Measurements from ENCODE around the gene NCR2. TPM values are rescaled to one million over a fixed set of nuclear protein-coding genes. Genes with fewer than 3 reads are reported as not detected.

Gene NCR2
- total RNA-seq, 1 experiment from 2014 or later, result not detected

GRCh38 chr6:41373919-41374617, 38.7 kb downstream of the NCR2 start (continued):
- TF ChIP-seq ERG (CRISPR knock-in tag; IDR thresholded peaks at IDR 0.05), result no peak
- no peak for TF ChIP-seq ZMAT4 (CRISPR knock-in tag; IDR thresholded peaks at IDR 0.05)
- TF ChIP-seq ZNF416 (CRISPR knock-in tag; IDR thresholded peaks at IDR 0.05), result 0 out of 2 replicates have a peak, but pooled peaks have one; percentile 24
- TF ChIP-seq ZNF671 (CRISPR knock-in tag; IDR thresholded peaks at IDR 0.05), result no peak

- no peak overlapping the region for H3K27ac Mint-ChIP-seq
- no peaks in the 10 kb centered on the region for H3K36me3 Mint-ChIP-seq
- H3K4me1 Mint-ChIP-seq, result peaks cover 47% of the 10 kb centered on the region
- POLR2A ChIA-PET, result interaction anchor here (0.6 to 1.0 kb wide), 2 partner anchors 32 to 93 kb away, joined by 3 to 4 read pairs; no protein-coding TSS in a partner anchor
- peaks cover 99% of the 10 kb centered on the region for H3K27me3 Mint-ChIP-seq (ENCODE audit: low read depth)
- no peaks in the 10 kb centered on the region for H3K9me3 Mint-ChIP-seq
- DNase-seq (ENCODE audit: low spot score), result peak; percentile 48
- no peak for TF ChIP-seq TCF7 (CRISPR knock-in tag; IDR thresholded peaks at IDR 0.05; ENCODE audit: low read depth)
- 0 out of 2 replicates have a peak, but pooled peaks have one; percentile 1 for TF ChIP-seq ZBTB43 (CRISPR knock-in tag; IDR thresholded peaks at IDR 0.05)
- ATAC-seq, result peak; percentile 11
- peak overlapping the region; percentile 65 for H3K4me3 Mint-ChIP-seq
- CTCF ChIA-PET, result interaction anchor here (0.9 to 9.0 kb wide), 25 partner anchors 33 to 411 kb away, joined by 3 to 152 read pairs (median 4); partner anchors contain the start of gene FOXP4
Observed at GRCh38 chr6:41374618-41375590, 39.5 kb downstream of the NCR2 start.

GRCh38 chr6:41375598-41376151, 40.3 kb downstream of the NCR2 start:
- TF ChIP-seq ZMAT4 (CRISPR knock-in tag; IDR thresholded peaks at IDR 0.05) (no peak), ETV6 (CRISPR knock-in tag; IDR thresholded peaks at IDR 0.05) (no peak), ZBTB43 (CRISPR knock-in tag; IDR thresholded peaks at IDR 0.05) (no peak), FOXK1 (CRISPR knock-in tag; IDR thresholded peaks at IDR 0.05) (no peak)
- Mint-ChIP-seq H3K9me3 (no peaks in the 10 kb centered on the region), H3K27ac (no peak overlapping the region), H3K27me3 (ENCODE audit: low read depth) (peaks cover 99% of the 10 kb centered on the region), H3K36me3 (no peaks in the 10 kb centered on the region), H3K4me3 (peak overlapping the region; percentile 65), H3K4me1 (peaks cover 43% of the 10 kb centered on the region)
- CTCF ChIA-PET, result interaction anchor here (1.0 to 9.0 kb wide), 5 partner anchors 48 to 310 kb away, joined by 3 to 152 read pairs (median 3); no protein-coding TSS in a partner anchor
- ATAC-seq, result peak; percentile 6; the same call in 1 of the 2 replicates
- DNase-seq (ENCODE audit: low spot score), result peak; percentile 33
- POLR2A ChIA-PET, result interaction anchor here (0.6 kb wide), 1 partner anchor 92 kb away, joined by 4 read pairs; no protein-coding TSS in a partner anchor

GRCh38 chr6:41376176-41376575, 40.8 kb downstream of the NCR2 start:
- DNase-seq (ENCODE audit: low spot score), result no peak
- Mint-ChIP-seq H3K27ac (no peak overlapping the region), H3K4me3 (peak overlapping the region; percentile 65), H3K36me3 (no peaks in the 10 kb centered on the region), H3K9me3 (no peaks in the 10 kb centered on the region), H3K4me1 (peaks cover 40% of the 10 kb centered on the region), H3K27me3 (ENCODE audit: low read depth) (peaks cover 99% of the 10 kb centered on the region)
- ChIA-PET POLR2A (no interaction called here), CTCF (interaction anchor here (1.0 to 1.1 kb wide), 3 partner anchors 126 to 226 kb away, joined by 3 to 7 read pairs (median 3); no protein-coding TSS in a partner anchor)
- no peak for ATAC-seq
- no peak for TF ChIP-seq ZSCAN18 (CRISPR knock-in tag; IDR thresholded peaks at IDR 0.05)
- TF ChIP-seq EMX1 (CRISPR knock-in tag; IDR thresholded peaks at IDR 0.05), result no peak
- no peak for TF ChIP-seq E2F1 (CRISPR knock-in tag; IDR thresholded peaks at IDR 0.05)
- no peak for TF ChIP-seq ZNF121 (CRISPR knock-in tag; IDR thresholded peaks at IDR 0.05)
- no peak for TF ChIP-seq ZNF425 (CRISPR knock-in tag; conservative IDR thresholded peaks at IDR 0.05)
- TF ChIP-seq MXD4 (CRISPR knock-in tag; IDR thresholded peaks at IDR 0.05; ENCODE audit: borderline replicate concordance), result no peak

Measured in WTC11 (cell line).